ENCODE results near the gene SPDYE5. TPM values are rescaled to one million over a fixed set of nuclear protein-coding genes. Genes with fewer than 3 reads are reported as not detected.
"Not testable (repeated sequence)": the region's sequence is repeated elsewhere in the genome, so short reads cannot be mapped to it uniquely, and the experiment has no call there.

The SPDYE5 gene
- total RNA-seq, 2 experiments from 2014 or later: 0.18 TPM; not detected in 1

GRCh38 chr7:75485979-75486643, 6.0 kb upstream of the SPDYE5 start, which contains the start of gene POM121C:
POM121C (minus strand) TSS chr7:75486299; CDS start chr7:75441496, 44,803 bp downstream.
- POLR2A ChIA-PET; H3K4me1 Mint-ChIP-seq (ENCODE audit: low read depth); intact Hi-C loops (cut with micrococcal nuclease); CTCF ChIA-PET; H3K9me3 Mint-ChIP-seq; H3K27me3 Mint-ChIP-seq: not testable (repeated sequence)
- peak within 1 kb of the TSS; percentile 90 for H3K27ac Mint-ChIP-seq
- peak within 1 kb of the TSS; percentile 94 for H3K4me3 Mint-ChIP-seq
- peak; percentile 95 for DNase-seq
- ATAC-seq: peak; percentile 100
- H3K36me3 Mint-ChIP-seq (ENCODE audit: low read depth): peaks cover 16% of the 10 kb centered on the region

GRCh38 chr7:75509033-75509432, 16.9 kb downstream of the SPDYE5 start:
- CTCF ChIA-PET; H3K36me3 Mint-ChIP-seq (ENCODE audit: low read depth); H3K9me3 Mint-ChIP-seq; H3K27me3 Mint-ChIP-seq; intact Hi-C loops (cut with micrococcal nuclease); H3K27ac Mint-ChIP-seq; POLR2A ChIA-PET; H3K4me1 Mint-ChIP-seq (ENCODE audit: low read depth); ATAC-seq; DNase-seq; H3K4me3 Mint-ChIP-seq: not testable (repeated sequence)

- Mint-ChIP-seq H3K4me1 (ENCODE audit: low read depth) (peaks cover 18% of the 10 kb centered on the region), H3K36me3 (ENCODE audit: low read depth) (peaks cover 45% of the 10 kb centered on the region)
- POLR2A ChIA-PET; H3K9me3 Mint-ChIP-seq; H3K4me3 Mint-ChIP-seq; H3K27ac Mint-ChIP-seq; CTCF ChIA-PET; ATAC-seq; H3K27me3 Mint-ChIP-seq; intact Hi-C loops (cut with micrococcal nuclease); DNase-seq: not testable (repeated sequence)
Observed at GRCh38 chr7:75518842-75519241, 26.7 kb downstream of the SPDYE5 start.

- ATAC-seq; H3K9me3 Mint-ChIP-seq; intact Hi-C loops (cut with micrococcal nuclease); H3K4me3 Mint-ChIP-seq; POLR2A ChIA-PET; CTCF ChIA-PET; H3K27ac Mint-ChIP-seq; DNase-seq; H3K27me3 Mint-ChIP-seq: not testable (repeated sequence)
- Mint-ChIP-seq H3K36me3 (ENCODE audit: low read depth) (peaks cover 59% of the 10 kb centered on the region), H3K4me1 (ENCODE audit: low read depth) (peaks cover 36% of the 10 kb centered on the region)
Observed at GRCh38 chr7:75521727-75522126, 29.6 kb downstream of the SPDYE5 start.

DNA sequence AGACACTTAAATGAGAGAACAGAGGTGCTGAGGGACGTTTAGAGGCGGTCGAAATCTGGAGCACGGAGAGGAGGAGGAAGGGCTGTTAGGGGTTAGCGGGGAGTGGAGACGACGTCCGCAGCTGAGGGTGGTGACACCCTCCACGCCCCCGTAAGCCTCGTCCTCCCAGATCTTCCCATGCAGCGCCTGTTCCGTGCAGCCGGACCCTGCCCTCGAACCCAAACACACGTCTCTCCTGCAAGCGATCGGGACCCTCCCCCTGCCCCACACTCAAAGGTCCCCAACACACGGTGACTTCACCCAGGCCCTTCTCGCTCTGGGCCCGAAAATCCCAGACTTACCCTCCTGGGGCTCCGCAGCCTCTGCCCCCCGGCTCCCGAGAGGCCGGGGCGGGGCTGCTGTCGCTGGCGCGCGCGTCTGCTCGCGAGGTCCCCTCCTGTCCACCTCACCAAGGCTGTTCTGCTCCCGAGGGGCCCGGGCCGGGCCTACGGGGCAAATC, 35.2 kb downstream of the SPDYE5 start:
- H3K36me3 Mint-ChIP-seq (ENCODE audit: low read depth): peaks cover 37% of the 10 kb centered on the region
- ATAC-seq, H3K9me3 Mint-ChIP-seq, H3K27me3 Mint-ChIP-seq, CTCF ChIA-PET: not testable (repeated sequence)
- intact Hi-C loops (cut with micrococcal nuclease): loop anchor here (5.0 kb wide), 1 partner anchor 115 kb away; no protein-coding TSS in a partner anchor
- peak overlapping the region; percentile 99 for H3K4me3 Mint-ChIP-seq
- POLR2A ChIA-PET: interaction anchor here (1.3 kb wide), 1 partner anchor 91 kb away, joined by 3 read pairs; no protein-coding TSS in a partner anchor
- DNase-seq: peak; percentile 13
- H3K27ac Mint-ChIP-seq: peak overlapping the region; percentile 92
- peaks cover 27% of the 10 kb centered on the region for H3K4me1 Mint-ChIP-seq (ENCODE audit: low read depth)

GRCh38 chr7:75531359-75531821, 39.3 kb downstream of the SPDYE5 start:
- ChIA-PET POLR2A (interaction anchor here (0.6 kb wide), 1 partner anchor 26 kb away, joined by 3 read pairs; no protein-coding TSS in a partner anchor), CTCF (interaction anchor here (1.2 kb wide), 1 partner anchor 230 kb away, joined by 4 read pairs; no protein-coding TSS in a partner anchor)
- DNase-seq: no peak
- intact Hi-C loops (cut with micrococcal nuclease): no loop called here
- TF ChIP-seq, protein P1, sequence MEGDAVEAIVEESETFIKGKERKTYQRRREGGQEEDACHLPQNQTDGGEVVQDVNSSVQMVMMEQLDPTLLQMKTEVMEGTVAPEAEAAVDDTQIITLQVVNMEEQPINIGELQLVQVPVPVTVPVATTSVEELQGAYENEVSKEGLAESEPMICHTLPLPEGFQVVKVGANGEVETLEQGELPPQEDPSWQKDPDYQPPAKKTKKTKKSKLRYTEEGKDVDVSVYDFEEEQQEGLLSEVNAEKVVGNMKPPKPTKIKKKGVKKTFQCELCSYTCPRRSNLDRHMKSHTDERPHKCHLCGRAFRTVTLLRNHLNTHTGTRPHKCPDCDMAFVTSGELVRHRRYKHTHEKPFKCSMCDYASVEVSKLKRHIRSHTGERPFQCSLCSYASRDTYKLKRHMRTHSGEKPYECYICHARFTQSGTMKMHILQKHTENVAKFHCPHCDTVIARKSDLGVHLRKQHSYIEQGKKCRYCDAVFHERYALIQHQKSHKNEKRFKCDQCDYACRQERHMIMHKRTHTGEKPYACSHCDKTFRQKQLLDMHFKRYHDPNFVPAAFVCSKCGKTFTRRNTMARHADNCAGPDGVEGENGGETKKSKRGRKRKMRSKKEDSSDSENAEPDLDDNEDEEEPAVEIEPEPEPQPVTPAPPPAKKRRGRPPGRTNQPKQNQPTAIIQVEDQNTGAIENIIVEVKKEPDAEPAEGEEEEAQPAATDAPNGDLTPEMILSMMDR (IDR thresholded peaks at IDR 0.05): no peak
- H3K9me3 Mint-ChIP-seq: no peaks in the 10 kb centered on the region
- ATAC-seq: no peak
- H3K27me3 Mint-ChIP-seq: no peaks in the 10 kb centered on the region
- H3K27ac Mint-ChIP-seq: no peak overlapping the region
- H3K36me3 Mint-ChIP-seq (ENCODE audit: low read depth): peaks cover 5% of the 10 kb centered on the region
- peaks cover 7% of the 10 kb centered on the region for H3K4me1 Mint-ChIP-seq (ENCODE audit: low read depth)
- H3K4me3 Mint-ChIP-seq: no peak overlapping the region

DNA sequence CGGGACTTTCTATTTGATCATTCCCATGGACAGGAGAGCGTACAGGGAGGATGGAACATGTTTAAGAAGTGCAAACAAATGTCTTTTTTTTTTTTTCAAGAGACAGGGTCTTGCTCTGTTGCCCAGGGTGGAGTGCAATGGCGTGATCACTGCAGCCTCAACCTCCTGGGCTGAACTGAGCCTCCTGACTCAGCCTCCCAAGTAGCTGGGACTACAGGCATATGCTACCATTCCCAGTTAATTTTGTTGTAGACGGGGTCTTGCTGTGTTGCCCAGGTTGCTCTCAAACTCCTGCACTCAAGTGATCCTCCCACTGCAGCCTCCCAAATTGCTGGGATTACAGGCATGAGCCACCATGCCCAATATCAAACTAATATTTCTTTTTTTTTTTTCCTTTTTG, 40.5 kb downstream of the SPDYE5 start:
- Mint-ChIP-seq H3K27ac (no peak overlapping the region), H3K4me1 (ENCODE audit: low read depth) (peaks cover 3% of the 10 kb centered on the region), H3K4me3 (no peak overlapping the region), H3K36me3 (ENCODE audit: low read depth) (no peaks in the 10 kb centered on the region), H3K9me3 (no peaks in the 10 kb centered on the region), H3K27me3 (no peaks in the 10 kb centered on the region)
- DNase-seq (no peak), ATAC-seq (no peak)
- TF ChIP-seq, protein P1 (IDR thresholded peaks at IDR 0.05): no peak
- ChIA-PET CTCF (no interaction called here), POLR2A (interaction anchor here (0.7 kb wide), 1 partner anchor 243 kb away, joined by 4 read pairs; no protein-coding TSS in a partner anchor)
- intact Hi-C loops (cut with micrococcal nuclease): no loop called here
